Effector CD8-positive, alpha-beta T cell (primary cell): ENCODE results near the gene SLCO2A1.

Experiments
- DNase-seq: peaks from one replicate; lab custom pipeline; 2025; lab: John Stamatoyannopoulos, UW

SLCO2A1 gene

GRCh38 chr3:133949438-133949837 lies 80.3 kb downstream of the SLCO2A1 start:
- no peak for DNase-seq

GRCh38 chr3:133948996-133949395 lies 80.7 kb downstream of the SLCO2A1 start:
- DNase-seq: no peak

DNA sequence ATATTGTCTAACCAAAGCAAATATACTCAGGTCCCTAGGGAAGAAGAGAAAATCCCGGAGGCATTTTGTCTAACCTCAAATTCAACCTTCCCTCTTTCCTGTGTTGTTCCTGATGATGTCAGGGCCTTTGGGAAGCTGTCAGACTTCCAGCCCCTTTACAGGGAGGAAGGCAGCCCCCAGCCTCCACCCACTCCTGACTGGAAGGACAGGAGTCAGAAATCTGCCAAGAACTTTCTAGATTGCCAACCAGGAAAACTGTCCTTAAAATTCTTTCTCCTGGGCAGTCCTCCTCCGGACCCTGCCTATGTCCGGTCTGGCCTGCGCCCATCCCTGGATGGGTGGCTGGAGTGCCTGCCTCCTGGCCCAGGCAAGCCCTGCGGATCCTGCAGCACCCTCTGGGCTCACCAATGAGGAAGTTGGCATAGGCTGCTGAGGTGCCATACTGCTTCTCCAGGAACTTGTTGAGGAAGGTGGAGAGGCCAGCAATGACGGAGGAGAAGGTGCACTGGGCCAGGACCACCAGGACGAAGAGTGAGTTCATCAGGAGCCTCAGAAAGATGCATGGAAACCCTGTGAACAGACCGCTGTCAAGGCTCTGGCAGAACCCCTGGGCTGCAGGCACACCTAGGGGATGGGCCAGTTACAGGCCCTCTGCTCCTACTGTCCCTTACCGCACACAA lies 81.5 kb downstream of the SLCO2A1 start:
- no peak for DNase-seq

GRCh38 chr3:133945381-133946095 lies 84.2 kb downstream of the SLCO2A1 start:
- DNase-seq: no peak

- no peak for DNase-seq
Observed at GRCh38 chr3:133944641-133945380, 84.9 kb downstream of the SLCO2A1 start.

DNA sequence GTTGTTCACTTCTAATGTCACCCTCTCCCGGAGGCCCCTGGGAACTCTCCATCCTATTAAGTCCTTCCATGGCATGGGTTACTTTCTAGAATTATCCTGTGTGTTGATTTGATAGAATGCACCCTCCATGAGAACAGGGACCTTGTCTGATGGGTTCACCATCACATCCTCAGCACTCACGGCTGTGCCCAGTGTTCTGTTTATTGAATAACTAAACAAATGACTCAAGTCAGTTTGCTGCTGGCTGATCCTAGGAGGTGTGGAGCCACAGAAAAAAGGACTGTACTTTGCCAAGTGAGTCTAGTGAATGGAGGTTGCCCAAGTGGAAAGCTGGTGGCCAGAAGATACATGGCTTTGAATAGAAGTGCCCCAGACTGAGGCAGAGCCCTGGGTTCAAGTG lies 85.5 kb downstream of the SLCO2A1 start:
- DNase-seq: no peak

DNA sequence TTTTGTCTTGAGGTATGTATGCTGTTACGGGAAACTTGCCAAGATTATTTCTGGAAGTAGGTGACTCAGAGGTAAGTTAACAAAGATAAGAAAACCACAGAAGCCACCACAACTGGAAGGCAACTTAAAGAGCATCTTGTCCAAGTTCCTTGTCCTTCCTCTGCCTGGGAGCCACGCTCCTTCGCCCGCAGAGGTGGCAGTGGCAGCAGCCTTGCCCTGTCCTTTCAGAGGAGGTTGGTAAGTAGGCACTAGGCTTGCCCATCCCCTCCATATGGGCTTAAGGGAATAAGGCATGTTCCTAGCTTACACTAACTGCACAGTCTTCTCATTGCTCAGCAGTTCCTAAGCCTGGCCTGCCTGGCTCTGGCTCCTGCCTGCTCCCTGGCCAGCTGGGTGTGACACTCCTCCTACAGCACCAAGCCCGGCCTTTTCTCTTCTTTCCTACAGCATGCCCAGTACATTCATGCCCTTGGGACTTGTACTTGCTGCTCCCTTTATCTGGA lies 86.0 kb downstream of the SLCO2A1 start:
- DNase-seq: no peak

DNA sequence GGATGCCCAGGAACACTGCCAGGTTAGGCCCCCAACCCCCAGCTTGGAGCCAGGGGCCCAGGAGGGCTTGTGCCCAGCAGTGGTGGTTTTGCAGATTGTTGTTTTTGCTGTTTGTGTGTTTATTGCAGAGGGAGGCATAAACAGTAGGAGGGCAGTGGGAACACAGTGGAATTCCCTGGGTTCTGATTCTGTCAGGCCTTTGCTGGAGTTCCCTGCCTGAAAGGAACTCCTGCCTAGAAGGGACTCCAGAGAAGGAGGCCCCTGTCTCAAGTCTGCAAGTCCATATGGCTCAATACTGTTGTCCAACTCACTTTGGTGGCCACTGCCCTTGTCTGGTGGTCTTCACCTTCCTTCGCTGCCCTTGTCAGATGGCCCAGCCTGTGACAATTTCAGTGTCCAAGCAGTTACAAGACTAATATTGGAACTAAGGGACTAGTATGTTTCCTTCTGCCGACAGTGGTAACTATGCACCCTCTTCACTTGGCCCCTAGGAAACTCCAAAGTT lies 86.6 kb downstream of the SLCO2A1 start:
- no peak for DNase-seq

GRCh38 chr3:133941415-133941821 lies 88.3 kb downstream of the SLCO2A1 start:
- DNase-seq: no peak

DNA sequence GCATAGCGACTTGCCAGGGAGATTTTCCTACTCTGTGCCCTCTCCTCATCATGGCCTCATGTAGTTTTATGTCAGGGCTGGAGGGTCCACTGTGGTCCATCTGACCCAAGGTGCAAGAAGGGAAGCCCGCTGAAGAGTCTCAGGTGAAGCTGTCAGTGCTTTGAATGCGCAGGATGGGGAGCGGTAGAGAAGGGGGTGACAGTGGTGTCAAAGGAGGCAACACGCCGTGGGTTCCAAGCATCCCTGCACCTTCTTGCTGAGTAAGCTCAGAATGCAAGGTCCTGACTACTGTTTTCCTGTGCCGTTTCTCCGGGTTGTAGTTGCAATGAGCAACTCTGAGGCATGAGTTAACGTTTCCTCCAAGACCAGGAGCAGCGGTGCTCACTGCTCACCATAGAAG lies 89.2 kb downstream of the SLCO2A1 start:
- no peak for DNase-seq

- DNase-seq: no peak
Observed at GRCh38 chr3:133939463-133939835, 90.3 kb downstream of the SLCO2A1 start.

GRCh38 chr3:133938770-133939462 lies 90.8 kb downstream of the SLCO2A1 start:
- no peak for DNase-seq

DNA sequence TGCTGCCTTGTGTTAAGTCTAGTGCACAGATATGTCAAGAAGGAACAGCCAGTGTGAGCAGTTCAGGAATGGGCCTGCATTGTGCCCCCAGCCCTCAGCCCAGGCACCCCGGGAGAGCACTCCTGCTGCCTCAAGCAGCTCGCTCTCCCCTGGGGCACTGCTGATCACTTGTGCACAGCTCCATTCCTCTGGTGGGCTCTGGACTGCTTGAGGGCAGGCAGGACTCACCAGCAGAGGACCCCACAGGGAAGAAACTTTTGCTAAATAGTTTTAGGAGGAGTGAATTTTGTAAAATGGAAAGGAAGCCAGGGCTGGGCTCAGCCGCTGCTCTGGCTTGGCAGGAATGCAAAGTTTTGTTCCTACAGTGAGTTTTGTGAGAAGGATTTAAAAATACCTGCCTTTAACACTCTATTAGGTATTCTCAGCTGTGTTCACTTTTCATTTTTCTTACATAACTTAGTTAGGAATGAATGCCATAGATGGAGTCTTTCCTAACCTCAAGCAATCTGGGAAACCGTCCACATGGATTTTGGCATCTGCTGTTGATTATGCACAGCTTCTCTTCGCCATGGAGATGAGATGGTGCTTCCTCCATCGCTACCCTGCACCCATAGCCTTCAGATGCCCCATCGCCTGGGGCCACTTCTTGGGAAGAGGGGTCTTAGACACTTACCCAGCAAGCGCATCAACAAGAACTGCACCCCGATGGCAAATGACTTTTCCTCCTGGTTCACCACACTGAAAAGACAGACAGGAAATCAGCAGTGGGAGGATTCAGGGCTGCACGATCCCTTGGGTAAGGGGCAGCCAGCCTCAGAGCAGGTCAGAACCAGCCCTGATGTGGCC lies 91.7 kb downstream of the SLCO2A1 start:
- no peak for DNase-seq

DNA sequence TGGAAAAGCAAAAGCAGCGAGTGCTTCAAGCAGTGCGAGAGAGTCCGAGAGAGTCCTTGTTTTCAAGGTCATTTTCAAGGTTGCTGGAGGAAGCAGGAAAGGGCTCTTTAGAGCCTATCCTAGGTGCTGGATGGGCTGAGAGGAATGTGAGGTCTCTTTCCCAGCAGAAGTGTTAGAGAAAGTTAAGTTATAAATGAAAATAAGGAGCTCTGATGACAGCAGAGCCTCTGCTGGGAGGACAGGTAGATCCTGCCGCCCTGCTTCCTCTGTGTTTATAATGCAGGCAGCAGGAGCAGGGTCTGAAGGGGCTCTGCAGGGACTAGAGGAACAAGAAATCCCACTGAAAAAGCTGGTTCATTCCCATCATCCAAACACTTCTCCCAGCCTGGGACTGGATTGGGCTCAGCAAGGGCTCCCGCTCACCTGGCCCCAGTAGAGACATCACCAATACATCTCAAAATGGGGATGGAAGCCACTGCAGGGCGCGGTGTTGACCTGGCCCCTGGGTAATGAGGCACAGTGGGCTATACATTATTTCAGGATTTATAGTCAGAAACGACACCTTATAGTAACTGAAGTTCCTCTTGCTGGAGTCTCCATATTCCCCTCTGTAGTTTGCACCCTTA lies 92.6 kb downstream of the SLCO2A1 start:
- DNase-seq: no peak

GRCh38 chr3:133935843-133936769 lies 93.6 kb downstream of the SLCO2A1 start:
- DNase-seq: no peak

- DNase-seq: no peak
Observed at GRCh38 chr3:133934996-133935842, 94.5 kb downstream of the SLCO2A1 start.

- no peak for DNase-seq
Observed at GRCh38 chr3:133934073-133934970, 95.4 kb downstream of the SLCO2A1 start.
